Stimulated activated CD4-positive, alpha-beta T cell treated with anti-CD3 and anti-CD28 coated beads, Interleukin-2, amount 100 ng/mL, for 4 hours (primary cell): ENCODE data around the gene MYO1B.
"Not testable (repeated sequence)": the region's sequence is repeated elsewhere in the genome, so short reads cannot be mapped to it uniquely, and the experiment has no call there.

Experiments used
- DNase-seq: peaks from one replicate; pipeline ENCODE4 v3.0.0-alpha.2; 2020; ENCODE audit warnings: low read depth

MYO1B gene

GRCh38 chr2:191405546-191405945, 160.3 kb downstream of the MYO1B start:
- DNase-seq: no peak

- DNase-seq: no peak
Observed at GRCh38 chr2:191410646-191411436, 165.6 kb downstream of the MYO1B start.

- no peak for DNase-seq
Observed at GRCh38 chr2:191411472-191411871, 166.3 kb downstream of the MYO1B start.

GRCh38 chr2:191412353-191412752, 167.1 kb downstream of the MYO1B start:
- no peak for DNase-seq

GRCh38 chr2:191415101-191415500, 169.9 kb downstream of the MYO1B start:
- no peak for DNase-seq

GRCh38 chr2:191415858-191416257, 170.7 kb downstream of the MYO1B start:
- no peak for DNase-seq

GRCh38 chr2:191417746-191418145, 172.5 kb downstream of the MYO1B start:
- no peak for DNase-seq

GRCh38 chr2:191421950-191422349, 176.7 kb downstream of the MYO1B start:
- DNase-seq: no peak

- DNase-seq: no peak
Observed at GRCh38 chr2:191427031-191427430, 181.8 kb downstream of the MYO1B start.

- no peak for DNase-seq
Observed at GRCh38 chr2:191428141-191428540, 182.9 kb downstream of the MYO1B start.

- DNase-seq: no peak
Observed at GRCh38 chr2:191430476-191430875, 185.3 kb downstream of the MYO1B start.

- no peak for DNase-seq
Observed at GRCh38 chr2:191432121-191432520, 186.9 kb downstream of the MYO1B start.

GRCh38 chr2:191434072-191434471, 188.9 kb downstream of the MYO1B start:
- no peak for DNase-seq

- DNase-seq: no peak
Observed at GRCh38 chr2:191435141-191435540, 189.9 kb downstream of the MYO1B start.

- no peak for DNase-seq
Observed at GRCh38 chr2:191436368-191437055, 191.3 kb downstream of the MYO1B start.

GRCh38 chr2:191439481-191439880, 194.3 kb downstream of the MYO1B start:
- no peak for DNase-seq

- DNase-seq: no peak
Observed at GRCh38 chr2:191441496-191442214, 196.5 kb downstream of the MYO1B start.

- DNase-seq: no peak
Observed at GRCh38 chr2:191443446-191443845, 198.2 kb downstream of the MYO1B start.

- DNase-seq: no peak
Observed at GRCh38 chr2:191446910-191447309, 201.7 kb downstream of the MYO1B start.

GRCh38 chr2:191451116-191451515, 205.9 kb downstream of the MYO1B start:
- DNase-seq: no peak

- no peak for DNase-seq
Observed at GRCh38 chr2:191452065-191452464, 206.9 kb downstream of the MYO1B start.

- no peak for DNase-seq
Observed at GRCh38 chr2:191453761-191454160, 208.6 kb downstream of the MYO1B start.

- not testable (repeated sequence) for DNase-seq
Observed at GRCh38 chr2:191456506-191456905, 211.3 kb downstream of the MYO1B start.
